ENCODE results near the gene CAST.

Gene CAST

GRCh38 chr5:96662725-96663518, 746 bp downstream of the CAST start:
- FAIRE-seq (peak; percentile 86), DNase-seq (ENCODE audit: insufficient read length, low spot score) (peak; percentile 82)
- TF ChIP-seq SPI1 (IDR thresholded peaks at IDR 0.05; ENCODE audit: low read depth, low read length) (no peak), POLR2A (IDR thresholded peaks at IDR 0.05; ENCODE audit: low read depth, low read length) (no peak), TAF1 (IDR thresholded peaks at IDR 0.05; ENCODE audit: low read depth, low read length) (no peak), PAX5 (IDR thresholded peaks at IDR 0.05; ENCODE audit: insufficient read depth, low read length, severe bottlenecking) (no peak), POLR2AphosphoS5 (IDR thresholded peaks at IDR 0.05; ENCODE audit: low read depth, low read length) (no peak), POU2F2 (IDR thresholded peaks at IDR 0.05; ENCODE audit: low read depth, low read length) (no peak)

DNA sequence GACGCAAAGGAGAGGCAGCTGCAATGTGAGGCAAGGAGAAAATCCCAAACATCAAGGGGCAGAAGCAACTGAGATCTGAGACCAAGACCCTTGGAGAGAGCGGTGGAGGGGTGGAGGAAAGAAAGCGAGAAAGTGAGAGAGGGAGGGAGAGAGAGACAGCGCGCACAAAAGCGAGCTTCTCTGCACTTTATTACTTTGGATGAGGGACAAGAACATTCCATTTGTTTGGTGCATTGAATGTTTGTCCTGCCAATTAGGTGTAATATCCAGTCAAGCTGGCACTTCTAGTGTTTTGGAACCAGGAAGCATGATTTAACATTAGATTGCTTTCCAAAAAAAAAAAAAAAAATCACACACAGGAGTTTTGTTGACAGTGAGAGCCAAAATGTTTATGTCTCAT, 1.4 kb downstream of the CAST start:
- no peak for DNase-seq (ENCODE audit: insufficient read length, low spot score)
- TF ChIP-seq POLR2AphosphoS5 (IDR thresholded peaks at IDR 0.05; ENCODE audit: low read depth, low read length) = no peak
- no peak for TF ChIP-seq POLR2A (IDR thresholded peaks at IDR 0.05; ENCODE audit: low read depth, low read length)
- no peak for TF ChIP-seq SPI1 (IDR thresholded peaks at IDR 0.05; ENCODE audit: low read depth, low read length)
- no peak for TF ChIP-seq TAF1 (IDR thresholded peaks at IDR 0.05; ENCODE audit: low read depth, low read length)
- TF ChIP-seq PAX5 (IDR thresholded peaks at IDR 0.05; ENCODE audit: insufficient read depth, low read length, severe bottlenecking) = no peak
- TF ChIP-seq POU2F2 (IDR thresholded peaks at IDR 0.05; ENCODE audit: low read depth, low read length) = no peak
- FAIRE-seq = no peak

DNA sequence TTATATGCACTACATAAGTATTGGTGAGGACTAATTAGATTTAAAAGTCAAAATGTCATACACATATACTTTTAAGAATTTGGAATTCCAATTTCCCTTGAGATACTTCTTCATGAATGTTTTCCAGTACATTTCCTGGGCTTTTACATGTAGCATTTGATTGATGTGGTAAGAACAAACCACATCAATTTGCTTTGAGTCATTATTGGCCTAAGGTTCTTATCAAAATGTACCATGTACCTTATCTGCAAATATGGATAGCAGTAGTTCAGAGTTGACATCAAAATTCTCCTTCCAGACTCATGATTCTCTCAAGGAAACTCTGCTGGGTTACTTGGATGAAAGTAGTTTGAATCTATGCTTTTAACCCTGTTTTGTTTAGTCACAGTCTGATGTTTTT, 2.5 kb downstream of the CAST start:
- no peak for TF ChIP-seq POLR2A (IDR thresholded peaks at IDR 0.05; ENCODE audit: low read depth, low read length)
- no peak for TF ChIP-seq PAX5 (IDR thresholded peaks at IDR 0.05; ENCODE audit: insufficient read depth, low read length, severe bottlenecking)
- no peak for TF ChIP-seq TAF1 (IDR thresholded peaks at IDR 0.05; ENCODE audit: low read depth, low read length)
- TF ChIP-seq POLR2AphosphoS5 (IDR thresholded peaks at IDR 0.05; ENCODE audit: low read depth, low read length) = no peak
- TF ChIP-seq SPI1 (IDR thresholded peaks at IDR 0.05; ENCODE audit: low read depth, low read length) = no peak
- TF ChIP-seq POU2F2 (IDR thresholded peaks at IDR 0.05; ENCODE audit: low read depth, low read length) = no peak
- DNase-seq (ENCODE audit: insufficient read length, low spot score) = no peak
- FAIRE-seq = no peak

- TF ChIP-seq TAF1 (IDR thresholded peaks at IDR 0.05; ENCODE audit: low read depth, low read length) (no peak), SPI1 (IDR thresholded peaks at IDR 0.05; ENCODE audit: low read depth, low read length) (no peak), PAX5 (IDR thresholded peaks at IDR 0.05; ENCODE audit: insufficient read depth, low read length, severe bottlenecking) (no peak), POLR2AphosphoS5 (IDR thresholded peaks at IDR 0.05; ENCODE audit: low read depth, low read length) (no peak), POU2F2 (IDR thresholded peaks at IDR 0.05; ENCODE audit: low read depth, low read length) (no peak), POLR2A (IDR thresholded peaks at IDR 0.05; ENCODE audit: low read depth, low read length) (no peak)
- FAIRE-seq (no peak), DNase-seq (ENCODE audit: insufficient read length, low spot score) (no peak)
Measured at GRCh38 chr5:96668725-96669124, 6.5 kb downstream of the CAST start.

- FAIRE-seq = no peak
- no peak for TF ChIP-seq POU2F2 (IDR thresholded peaks at IDR 0.05; ENCODE audit: low read depth, low read length)
- TF ChIP-seq TAF1 (IDR thresholded peaks at IDR 0.05; ENCODE audit: low read depth, low read length) = no peak
- no peak for TF ChIP-seq POLR2A (IDR thresholded peaks at IDR 0.05; ENCODE audit: low read depth, low read length)
- TF ChIP-seq SPI1 (IDR thresholded peaks at IDR 0.05; ENCODE audit: low read depth, low read length) = no peak
- TF ChIP-seq POLR2AphosphoS5 (IDR thresholded peaks at IDR 0.05; ENCODE audit: low read depth, low read length) = no peak
- TF ChIP-seq PAX5 (IDR thresholded peaks at IDR 0.05; ENCODE audit: insufficient read depth, low read length, severe bottlenecking) = no peak
- DNase-seq (ENCODE audit: insufficient read length, low spot score) = no peak
Measured at GRCh38 chr5:96669909-96670308, 7.7 kb downstream of the CAST start.

DNA sequence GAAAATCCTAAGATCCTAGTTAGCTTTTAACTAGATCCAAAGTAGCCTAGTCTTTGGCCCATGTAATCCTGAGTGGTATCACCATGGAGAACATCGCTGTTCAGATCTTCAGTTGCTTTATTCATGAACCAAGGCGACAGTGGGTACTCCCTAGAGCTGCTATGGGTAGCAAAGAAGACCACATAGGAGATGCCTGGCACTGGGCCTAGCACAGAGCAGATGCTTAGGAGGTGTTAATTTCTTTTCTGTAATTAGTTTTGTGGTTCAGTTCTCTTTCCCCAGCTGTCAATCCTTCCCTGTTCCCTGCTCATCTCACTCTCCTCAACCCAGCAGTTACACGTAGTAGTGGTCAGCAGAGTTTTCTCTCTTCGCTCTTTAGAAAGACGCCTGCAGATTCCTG, 9.3 kb downstream of the CAST start:
- TF ChIP-seq PAX5 (IDR thresholded peaks at IDR 0.05; ENCODE audit: insufficient read depth, low read length, severe bottlenecking) (no peak), SPI1 (IDR thresholded peaks at IDR 0.05; ENCODE audit: low read depth, low read length) (no peak), TAF1 (IDR thresholded peaks at IDR 0.05; ENCODE audit: low read depth, low read length) (no peak), POU2F2 (IDR thresholded peaks at IDR 0.05; ENCODE audit: low read depth, low read length) (no peak), POLR2AphosphoS5 (IDR thresholded peaks at IDR 0.05; ENCODE audit: low read depth, low read length) (no peak), POLR2A (IDR thresholded peaks at IDR 0.05; ENCODE audit: low read depth, low read length) (no peak)
- DNase-seq (ENCODE audit: insufficient read length, low spot score) = no peak
- FAIRE-seq = no peak

- DNase-seq (ENCODE audit: insufficient read length, low spot score) (no peak), FAIRE-seq (no peak)
- TF ChIP-seq POLR2A (IDR thresholded peaks at IDR 0.05; ENCODE audit: low read depth, low read length) (no peak), PAX5 (IDR thresholded peaks at IDR 0.05; ENCODE audit: insufficient read depth, low read length, severe bottlenecking) (no peak), TAF1 (IDR thresholded peaks at IDR 0.05; ENCODE audit: low read depth, low read length) (no peak), POU2F2 (IDR thresholded peaks at IDR 0.05; ENCODE audit: low read depth, low read length) (no peak), POLR2AphosphoS5 (IDR thresholded peaks at IDR 0.05; ENCODE audit: low read depth, low read length) (no peak), SPI1 (IDR thresholded peaks at IDR 0.05; ENCODE audit: low read depth, low read length) (no peak)
Measured at GRCh38 chr5:96673127-96673526, 11.0 kb downstream of the CAST start.

DNA sequence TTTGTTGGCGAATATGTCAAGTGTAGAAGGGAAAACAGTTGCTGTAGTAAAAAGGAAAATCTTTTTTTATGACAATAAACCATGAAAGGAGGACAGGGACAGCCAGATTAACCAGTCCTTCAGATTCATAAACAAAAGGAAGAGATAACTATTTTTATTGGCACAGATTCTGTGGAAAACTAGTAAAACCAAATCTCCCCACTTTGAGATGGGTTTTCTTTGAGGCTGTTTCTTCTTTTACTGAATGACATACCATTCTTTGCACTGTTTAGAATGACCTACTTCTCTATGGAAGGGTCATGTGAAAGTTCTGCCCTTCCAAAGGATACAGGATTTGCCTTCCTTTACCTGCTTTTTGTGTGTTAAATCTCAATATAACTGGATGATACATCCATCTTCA, 13.7 kb downstream of the CAST start:
- TF ChIP-seq POLR2AphosphoS5 (IDR thresholded peaks at IDR 0.05; ENCODE audit: low read depth, low read length) (no peak), TAF1 (IDR thresholded peaks at IDR 0.05; ENCODE audit: low read depth, low read length) (no peak), POU2F2 (IDR thresholded peaks at IDR 0.05; ENCODE audit: low read depth, low read length) (no peak), PAX5 (IDR thresholded peaks at IDR 0.05; ENCODE audit: insufficient read depth, low read length, severe bottlenecking) (no peak), POLR2A (IDR thresholded peaks at IDR 0.05; ENCODE audit: low read depth, low read length) (no peak)
- DNase-seq (ENCODE audit: insufficient read length, low spot score) (no peak), FAIRE-seq (no peak)

- no peak for FAIRE-seq
- DNase-seq (ENCODE audit: insufficient read length, low spot score) = no peak
- TF ChIP-seq TAF1 (IDR thresholded peaks at IDR 0.05; ENCODE audit: low read depth, low read length) (no peak), POLR2AphosphoS5 (IDR thresholded peaks at IDR 0.05; ENCODE audit: low read depth, low read length) (no peak), SPI1 (IDR thresholded peaks at IDR 0.05; ENCODE audit: low read depth, low read length) (no peak), POU2F2 (IDR thresholded peaks at IDR 0.05; ENCODE audit: low read depth, low read length) (no peak), POLR2A (IDR thresholded peaks at IDR 0.05; ENCODE audit: low read depth, low read length) (no peak), PAX5 (IDR thresholded peaks at IDR 0.05; ENCODE audit: insufficient read depth, low read length, severe bottlenecking) (no peak)
Measured at GRCh38 chr5:96677496-96677895, 15.3 kb downstream of the CAST start.

Data from GM12891 (cell line).